B cell (primary cell): ENCODE data around the gene DUSP11. TPM values are rescaled to one million over a fixed set of nuclear protein-coding genes. Genes with fewer than 3 reads are reported as not detected.

ENCODE experiments used
- ATAC-seq: fragments of 200-7000 bp; cut with Tn5 transposase; one replicate; pipeline ENCODE4 v1.10.0; 2021; ENCODE audit warnings: low read depth, mild to moderate bottlenecking, moderate number of reproducible peaks, moderate library complexity
- CTCF ChIA-PET: fragments of 350-600 bp; sonication (Branson Sonifier 250); formaldehyde crosslinking; loops from one replicate; lab custom pipeline; 2021; ENCODE audit warnings: antibody characterized with exemption, inconsistent platforms; lab: Charles Lee
- POLR2A ChIA-PET: fragments of 350-600 bp; sonication (Branson Sonifier 250); formaldehyde crosslinking; loops from one replicate; lab custom pipeline; 2021; ENCODE audit warnings: antibody characterized with exemption; lab: Charles Lee
- DNase-seq: peaks from one replicate; pipeline ENCODE4 v3.0.0; 2013
- H2AFZ ChIP-seq: 2 replicates; pipeline ENCODE4 v1.6.1; 2012; ENCODE audit warnings: mild to moderate bottlenecking, low read depth, low read length; ENCODE audit not compliant: insufficient read depth, poor library complexity, severe bottlenecking
- H3K27ac ChIP-seq, 2 donors: 1 replicate in 1 of 2; 2 replicates in 1 of 2; pipeline ENCODE4 v1.5.1; 2012 to 2013; ENCODE audit warnings: low read length in 2 of 2, mild to moderate bottlenecking in 2 of 2, moderate library complexity in 1 of 2
- H3K27me3 ChIP-seq, 4 experiments: fragments of 200-600 bp in 1 of 4; sonication (generic) in 1 of 4; replicated peaks in 1 of 4; 1 replicate in 2 of 4; 2 replicates in 2 of 4; pipeline versions ENCODE4 v1.6.1 to v1.7.0; 2013 to 2016; ENCODE audit warnings: low read length in 3 of 4, mild to moderate bottlenecking in 2 of 4, mixed read lengths in 1 of 4, moderate library complexity in 1 of 4; ENCODE audit not compliant: insufficient read depth in 4 of 4, control insufficient read depth in 3 of 4; ENCODE audit errors: control extremely low read depth in 1 of 4
- H3K36me3 ChIP-seq, 2 experiments: replicated peaks in 1 of 2; 1 replicate in 1 of 2; 2 replicates in 1 of 2; pipeline versions ENCODE4 v1.6.1 to v1.7.1; 2013; ENCODE audit warnings: low read length in 1 of 2; ENCODE audit not compliant: insufficient read depth in 2 of 2, control insufficient read depth in 1 of 2; ENCODE audit errors: control extremely low read depth in 1 of 2, extremely low read depth in 1 of 2
- H3K4me1 ChIP-seq, 2 donors: fragments of 200-600 bp in 1 of 2; sonication (generic) in 1 of 2; 1 replicate in 1 of 2; 2 replicates in 1 of 2; pipeline versions ENCODE4 v1.5.1 to v1.6.1; 2013 to 2017; ENCODE audit warnings: low read length in 2 of 2; ENCODE audit not compliant: control insufficient read depth in 2 of 2, insufficient read depth in 2 of 2
- H3K4me2 ChIP-seq: replicated peaks from 2 replicates; pipeline ENCODE3; 2012; ENCODE audit warnings: mild to moderate bottlenecking, low read depth, low read length; ENCODE audit not compliant: poor library complexity, severe bottlenecking
- H3K4me3 ChIP-seq, 5 experiments: fragments of 200-600 bp in 1 of 5; sonication (generic) in 1 of 5; 1 replicate in 3 of 5; 2 replicates in 2 of 5; pipeline versions ENCODE4 v1.5.1 to v1.7.0; 2011 to 2016; ENCODE audit warnings: low read length in 4 of 5, mild to moderate bottlenecking in 4 of 5, low read depth in 2 of 5, control low read depth in 1 of 5, moderate library complexity in 1 of 5; ENCODE audit not compliant: insufficient read depth in 1 of 5; ENCODE audit errors: control extremely low read depth in 1 of 5, extremely low read depth in 1 of 5
- H3K79me2 ChIP-seq: fragments of 200-600 bp; sonication (generic); one replicate; pipeline ENCODE4 v1.6.0; 2016; ENCODE audit warnings: low read length; ENCODE audit not compliant: control insufficient read depth, insufficient read depth
- H3K9ac ChIP-seq: fragments of 200-600 bp; sonication (generic); 2 replicates; pipeline ENCODE4 v1.6.1; 2017; ENCODE audit warnings: mild to moderate bottlenecking, low read length, moderate library complexity
- H3K9me3 ChIP-seq, 3 donors: one replicate each; pipeline versions ENCODE4 v1.6.1 to v1.7.1; 2013; ENCODE audit warnings: low read length in 2 of 3; ENCODE audit not compliant: control insufficient read depth in 2 of 3, insufficient read depth in 1 of 3; ENCODE audit errors: control extremely low read depth in 1 of 3
- H4K20me1 ChIP-seq: 2 replicates; pipeline ENCODE4 v1.6.0; 2012; ENCODE audit warnings: mild to moderate bottlenecking, low read length; ENCODE audit not compliant: insufficient read depth, control insufficient read depth, poor library complexity, severe bottlenecking
- H3K27ac Mint-ChIP-seq: one replicate; pipeline ENCODE4 v1.8.0; 2021; ENCODE audit warnings: mixed read lengths
- H3K27me3 Mint-ChIP-seq: one replicate; pipeline ENCODE4 v1.8.0; 2021; ENCODE audit warnings: mixed read lengths
- H3K4me1 Mint-ChIP-seq: one replicate; pipeline ENCODE4 v1.8.0; 2021; ENCODE audit warnings: mixed read lengths
- H3K4me3 Mint-ChIP-seq: one replicate; pipeline ENCODE4 v1.8.0; 2021; ENCODE audit warnings: mixed read lengths
- H3K9me3 Mint-ChIP-seq: one replicate; pipeline ENCODE4 v1.8.0; 2022; ENCODE audit warnings: mixed read lengths; ENCODE audit not compliant: insufficient read depth
- CTCF ChIP-seq: fragments of 200-600 bp; IDR thresholded peaks from one replicate; pipeline ENCODE4 v1.8.0; 2022; ENCODE audit warnings: antibody characterized with exemption, mild to moderate bottlenecking
- EZH2 ChIP-seq: IDR thresholded peaks from 2 replicates; pipeline ENCODE4 v1.6.1; 2012; ENCODE audit warnings: borderline replicate concordance, low read depth, mild to moderate bottlenecking, moderate library complexity, low read length; ENCODE audit not compliant: insufficient read depth, poor library complexity, severe bottlenecking
- WGBS: methylation state at CpG from one replicate; pipeline ENCODE4 v1.1.5; 2013; ENCODE audit warnings: missing lambda C conversion rate; ENCODE audit not compliant: insufficient coverage; 5-methylcytosine and 5-hydroxymethylcytosine counted together
- intact Hi-C: fragments of 100-400 bp; cut with micrococcal nuclease; formaldehyde crosslinking; loops from one replicate; pipeline ENCODE4 v1.10.0; 2022
- polyA plus RNA-seq: library from polyadenylated mRNA; depleted of rRNA; stranded (reverse); fragments of >200 nt; gene quantifications from 2 replicates; pipeline ENCODE4 v1.2.3, GENCODE V29; 2012
- total RNA-seq, 2 donors: library from RNA; stranded (reverse); fragments of 120-200 nt in 1 of 2; gene quantifications; 1 replicate in 1 of 2; 2 replicates in 1 of 2; pipeline versions ENCODE4 v1.2.3 to v1.2.4, GENCODE V29; 2013 to 2022

DUSP11 gene
- total and polyA plus RNA-seq, 2 donors (not counting 1 experiment from before 2014, with no cell fraction given), result 16.0 to 42.2 TPM

GRCh38 chr2:73821227-73821626, 41.3 kb upstream of the DUSP11 start:
- no peak overlapping the region for H3K27ac Mint-ChIP-seq
- Histone ChIP-seq H3K4me2 (no peak overlapping the region), H2AFZ (no peak overlapping the region), H3K9me3 (no peaks in the 10 kb centered on the region), H3K27me3 (no peaks in the 10 kb centered on the region), H3K36me3 (no peaks in the 10 kb centered on the region), H3K79me2 (peaks cover 4% of the 10 kb centered on the region), H3K4me1 (peaks cover 0 to 3% of the 10 kb centered on the region in 2 donors), H3K9ac (no peak overlapping the region), H4K20me1 (no peaks in the 10 kb centered on the region), H3K4me3 (no peak overlapping the region), H3K27ac (no peak overlapping the region)
- CTCF ChIA-PET, result interaction anchor here (1.0 to 9.1 kb wide), 3 partner anchors 329 to 768 kb away, joined by 3 to 191 read pairs (median 63); partner anchors contain the start of gene BOLA3
- no peak for ATAC-seq
- intact Hi-C loops, result no loop called here
- H3K27me3 Mint-ChIP-seq, result no peaks in the 10 kb centered on the region
- no peak for TF ChIP-seq CTCF
- TF ChIP-seq EZH2, result no peak
- H3K4me1 Mint-ChIP-seq, result peaks cover 14% of the 10 kb centered on the region
- no peak overlapping the region for H3K4me3 Mint-ChIP-seq
- WGBS, result 14% methylated on average over 1 of the region's 2 CpGs
- no peak for DNase-seq
- POLR2A ChIA-PET, result no interaction called here
- no peaks in the 10 kb centered on the region for H3K9me3 Mint-ChIP-seq

- no peak overlapping the region for H3K27ac Mint-ChIP-seq
- H3K4me3 Mint-ChIP-seq, result no peak overlapping the region
- H3K4me1 Mint-ChIP-seq, result peaks cover 11% of the 10 kb centered on the region
- H3K4me3 ChIP-seq, result no peak overlapping the region
- ChIA-PET POLR2A (no interaction called here), CTCF (no interaction called here)
- peaks cover 13% of the 10 kb centered on the region for H3K27me3 Mint-ChIP-seq
- no peak overlapping the region for H3K4me2 ChIP-seq
- H3K79me2 ChIP-seq, result no peaks in the 10 kb centered on the region
- no peak overlapping the region for H3K27ac ChIP-seq
- TF ChIP-seq EZH2 (no peak), CTCF (no peak)
- no peaks in the 10 kb centered on the region for H3K9me3 ChIP-seq
- peaks cover 0 to 5% (median 0%) of the 10 kb centered on the region in 4 experiments for H3K27me3 ChIP-seq
- WGBS, result 99% methylated on average over 11 of the region's 18 CpGs
- intact Hi-C loops, result no loop called here
- H2AFZ ChIP-seq, result no peak overlapping the region
- no peaks in the 10 kb centered on the region for H3K36me3 ChIP-seq
- H3K4me1 ChIP-seq, result peaks cover 0 to 3% of the 10 kb centered on the region in 2 donors
- DNase-seq, result no peak
- H3K9ac ChIP-seq, result no peak overlapping the region
- H4K20me1 ChIP-seq, result no peaks in the 10 kb centered on the region
- no peaks in the 10 kb centered on the region for H3K9me3 Mint-ChIP-seq
- ATAC-seq, result no peak
These were observed 38.4 kb upstream of the DUSP11 start for GRCh38 chr2:73818296-73818695.
